Activated naive CD8-positive, alpha-beta T cell treated with anti-CD3 and anti-CD28 coated beads, Interleukin-2, amount 50 U/mL, for 24 hours (primary cell): ENCODE results near the gene MCC.

Source experiments
- ATAC-seq: fragments of 150-1000 bp; cut with Tn5 transposase; one replicate; pipeline ENCODE4 v1.10.0; 2021
- DNase-seq: peaks from one replicate; pipeline ENCODE4 v3.0.0; 2021
- H3K27ac Mint-ChIP-seq: one replicate; pipeline ENCODE4 v1.8.0; 2021; ENCODE audit warnings: mild to moderate bottlenecking, mixed read lengths
- H3K27me3 Mint-ChIP-seq: one replicate; pipeline ENCODE4 v1.8.0; 2021; ENCODE audit warnings: mixed read lengths
- H3K36me3 Mint-ChIP-seq: one replicate; pipeline ENCODE4 v1.8.0; 2021; ENCODE audit warnings: low read depth, mixed read lengths
- H3K4me1 Mint-ChIP-seq: one replicate; pipeline ENCODE4 v1.8.0; 2021; ENCODE audit warnings: mixed read lengths
- H3K4me3 Mint-ChIP-seq: one replicate; pipeline ENCODE4 v1.8.0; 2021; ENCODE audit warnings: mild to moderate bottlenecking, moderate library complexity, mixed read lengths
- H3K9me3 Mint-ChIP-seq: one replicate; pipeline ENCODE4 v1.8.0; 2021; ENCODE audit warnings: mixed read lengths

Gene MCC

GRCh38 chr5:113243349-113243664 lies 244.9 kb downstream of the MCC start:
- H3K36me3 Mint-ChIP-seq, result no peaks in the 10 kb centered on the region
- no peaks in the 10 kb centered on the region for H3K27me3 Mint-ChIP-seq
- no peaks in the 10 kb centered on the region for H3K9me3 Mint-ChIP-seq
- peaks cover 10% of the 10 kb centered on the region for H3K4me1 Mint-ChIP-seq
- DNase-seq (no peak), ATAC-seq (no peak)
- H3K4me3 Mint-ChIP-seq, result no peak overlapping the region
- H3K27ac Mint-ChIP-seq, result no peak overlapping the region

GRCh38 chr5:113242481-113243348 lies 245.5 kb downstream of the MCC start:
- Mint-ChIP-seq H3K4me1 (peaks cover 11% of the 10 kb centered on the region), H3K36me3 (no peaks in the 10 kb centered on the region), H3K27ac (no peak overlapping the region), H3K4me3 (no peak overlapping the region), H3K9me3 (no peaks in the 10 kb centered on the region), H3K27me3 (no peaks in the 10 kb centered on the region)
- DNase-seq, result no peak
- no peak for ATAC-seq

GRCh38 chr5:113240951-113241726 lies 247.1 kb downstream of the MCC start:
- H3K4me3 Mint-ChIP-seq, result no peak overlapping the region
- no peak for DNase-seq
- no peaks in the 10 kb centered on the region for H3K36me3 Mint-ChIP-seq
- H3K9me3 Mint-ChIP-seq, result no peaks in the 10 kb centered on the region
- H3K4me1 Mint-ChIP-seq, result peaks cover 14% of the 10 kb centered on the region
- ATAC-seq, result no peak
- H3K27ac Mint-ChIP-seq, result no peak overlapping the region
- no peaks in the 10 kb centered on the region for H3K27me3 Mint-ChIP-seq

GRCh38 chr5:113240032-113240431 lies 248.2 kb downstream of the MCC start:
- no peaks in the 10 kb centered on the region for H3K9me3 Mint-ChIP-seq
- no peak for ATAC-seq
- no peak overlapping the region for H3K4me3 Mint-ChIP-seq
- peaks cover 8% of the 10 kb centered on the region for H3K4me1 Mint-ChIP-seq
- H3K27me3 Mint-ChIP-seq, result no peaks in the 10 kb centered on the region
- no peak overlapping the region for H3K27ac Mint-ChIP-seq
- no peaks in the 10 kb centered on the region for H3K36me3 Mint-ChIP-seq
- no peak for DNase-seq

- H3K4me1 Mint-ChIP-seq, result peaks cover 8% of the 10 kb centered on the region
- H3K27ac Mint-ChIP-seq, result no peak overlapping the region
- H3K4me3 Mint-ChIP-seq, result no peak overlapping the region
- ATAC-seq (no peak), DNase-seq (no peak)
- H3K27me3 Mint-ChIP-seq, result no peaks in the 10 kb centered on the region
- H3K9me3 Mint-ChIP-seq, result no peaks in the 10 kb centered on the region
- H3K36me3 Mint-ChIP-seq, result no peaks in the 10 kb centered on the region
Observed at GRCh38 chr5:113237893-113238292, 250.4 kb downstream of the MCC start.

GRCh38 chr5:113236536-113237288 lies 251.5 kb downstream of the MCC start:
- Mint-ChIP-seq H3K9me3 (no peaks in the 10 kb centered on the region), H3K4me1 (peaks cover 5% of the 10 kb centered on the region), H3K4me3 (no peak overlapping the region), H3K36me3 (no peaks in the 10 kb centered on the region), H3K27me3 (no peaks in the 10 kb centered on the region), H3K27ac (no peak overlapping the region)
- DNase-seq (no peak), ATAC-seq (no peak)

- no peak for DNase-seq
- Mint-ChIP-seq H3K27me3 (no peaks in the 10 kb centered on the region), H3K4me1 (peaks cover 10% of the 10 kb centered on the region), H3K36me3 (no peaks in the 10 kb centered on the region), H3K4me3 (no peak overlapping the region), H3K27ac (no peak overlapping the region), H3K9me3 (no peaks in the 10 kb centered on the region)
- no peak for ATAC-seq
Observed at GRCh38 chr5:113235884-113236283, 252.4 kb downstream of the MCC start.

- Mint-ChIP-seq H3K27ac (no peak overlapping the region), H3K4me1 (peaks cover 10% of the 10 kb centered on the region), H3K27me3 (no peaks in the 10 kb centered on the region), H3K9me3 (no peaks in the 10 kb centered on the region), H3K36me3 (no peaks in the 10 kb centered on the region), H3K4me3 (no peak overlapping the region)
- ATAC-seq (no peak), DNase-seq (no peak)
Observed at GRCh38 chr5:113234546-113234945, 253.7 kb downstream of the MCC start.

GRCh38 chr5:113233606-113234005 lies 254.6 kb downstream of the MCC start:
- Mint-ChIP-seq H3K9me3 (no peaks in the 10 kb centered on the region), H3K4me3 (no peak overlapping the region), H3K27me3 (no peaks in the 10 kb centered on the region), H3K36me3 (no peaks in the 10 kb centered on the region), H3K4me1 (peaks cover 10% of the 10 kb centered on the region), H3K27ac (no peak overlapping the region)
- ATAC-seq, result no peak
- no peak for DNase-seq

GRCh38 chr5:113232667-113233066 lies 255.6 kb downstream of the MCC start:
- Mint-ChIP-seq H3K4me3 (no peak overlapping the region), H3K27me3 (no peaks in the 10 kb centered on the region), H3K4me1 (peaks cover 9% of the 10 kb centered on the region), H3K9me3 (no peaks in the 10 kb centered on the region), H3K27ac (no peak overlapping the region), H3K36me3 (no peaks in the 10 kb centered on the region)
- DNase-seq, result no peak
- no peak for ATAC-seq

GRCh38 chr5:113232221-113232620 lies 256.0 kb downstream of the MCC start:
- DNase-seq (no peak), ATAC-seq (no peak)
- no peaks in the 10 kb centered on the region for H3K36me3 Mint-ChIP-seq
- H3K27me3 Mint-ChIP-seq, result no peaks in the 10 kb centered on the region
- no peaks in the 10 kb centered on the region for H3K9me3 Mint-ChIP-seq
- H3K4me3 Mint-ChIP-seq, result no peak overlapping the region
- H3K27ac Mint-ChIP-seq, result no peak overlapping the region
- peaks cover 9% of the 10 kb centered on the region for H3K4me1 Mint-ChIP-seq

- Mint-ChIP-seq H3K27ac (no peak overlapping the region), H3K27me3 (no peaks in the 10 kb centered on the region), H3K36me3 (no peaks in the 10 kb centered on the region), H3K4me1 (peaks cover 9% of the 10 kb centered on the region), H3K9me3 (no peaks in the 10 kb centered on the region), H3K4me3 (no peak overlapping the region)
- ATAC-seq (no peak), DNase-seq (no peak)
Observed at GRCh38 chr5:113231653-113232000, 256.6 kb downstream of the MCC start.

GRCh38 chr5:113230711-113231652 lies 257.3 kb downstream of the MCC start:
- Mint-ChIP-seq H3K27me3 (no peaks in the 10 kb centered on the region), H3K4me3 (no peak overlapping the region), H3K4me1 (peaks cover 5% of the 10 kb centered on the region), H3K36me3 (no peaks in the 10 kb centered on the region), H3K9me3 (no peaks in the 10 kb centered on the region), H3K27ac (no peak overlapping the region)
- no peak for DNase-seq
- ATAC-seq, result no peak

- Mint-ChIP-seq H3K27ac (no peak overlapping the region), H3K9me3 (no peaks in the 10 kb centered on the region), H3K4me1 (peaks cover 5% of the 10 kb centered on the region), H3K27me3 (no peaks in the 10 kb centered on the region), H3K36me3 (no peaks in the 10 kb centered on the region), H3K4me3 (no peak overlapping the region)
- no peak for ATAC-seq
- DNase-seq, result no peak
Observed at GRCh38 chr5:113227798-113228197, 260.5 kb downstream of the MCC start.
